GM21515 (cell line): ENCODE data around the gene SESTD1.
"Not testable (repeated sequence)": the region's sequence is repeated elsewhere in the genome, so short reads cannot be mapped to it uniquely, and the experiment has no call there.

Source experiments
- ATAC-seq: cut with Tn5 transposase; IDR thresholded peaks from one replicate; pipeline ENCODE4 v1.9.1; 2021; ENCODE audit not compliant: unreplicated experiment

Gene SESTD1

DNA sequence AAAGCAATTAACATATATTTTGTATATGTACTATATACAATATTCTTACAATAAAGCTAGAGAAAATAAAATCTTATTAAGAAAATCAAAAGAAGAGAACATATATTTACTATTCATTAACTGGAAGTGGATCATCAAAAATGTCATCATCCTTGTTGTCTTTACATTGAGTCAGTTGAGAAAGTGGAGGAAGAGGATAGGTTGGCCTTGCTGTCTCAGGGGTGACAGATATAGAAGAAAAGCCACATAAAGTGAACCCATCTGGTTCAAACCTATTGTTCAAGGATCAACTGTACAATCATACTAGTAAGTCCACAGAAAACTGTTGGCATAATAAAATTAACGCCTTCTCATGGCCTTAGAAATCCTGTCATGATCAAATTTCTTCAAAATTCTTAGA lies 26.6 kb downstream of the SESTD1 start:
- ATAC-seq = no peak

- ATAC-seq = no peak
Measured at GRCh38 chr2:179237209-179237946, 27.3 kb downstream of the SESTD1 start.

DNA sequence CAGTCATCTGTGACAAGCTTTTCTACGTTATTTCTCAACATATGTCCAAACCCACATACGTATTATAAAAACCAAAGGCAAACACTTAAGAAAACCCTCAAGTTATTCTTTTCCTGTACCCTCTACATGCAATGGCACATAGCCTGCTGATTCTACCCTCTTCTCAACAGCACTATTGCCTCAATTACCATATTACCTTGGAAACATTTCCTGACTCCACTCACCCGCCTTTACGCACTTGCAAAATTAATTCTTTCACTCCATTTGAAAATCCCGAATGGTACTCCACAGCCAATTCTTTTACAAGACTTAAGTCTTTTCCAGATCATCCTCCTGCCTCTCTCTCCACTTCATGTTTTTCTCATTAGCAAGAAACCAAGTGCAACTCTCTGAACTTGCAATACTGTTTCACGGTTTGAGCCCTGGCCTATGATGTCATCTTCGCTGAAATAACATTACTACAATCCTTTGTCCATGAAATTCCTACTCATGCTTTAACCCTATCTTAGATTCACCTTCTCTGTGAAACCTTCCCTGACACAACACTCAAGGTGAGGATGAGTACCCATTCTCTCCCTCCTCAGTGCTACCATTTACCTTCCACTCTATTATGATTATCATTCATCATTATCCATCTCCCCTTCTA lies 29.0 kb downstream of the SESTD1 start:
- no peak for ATAC-seq

- no peak for ATAC-seq
Measured at GRCh38 chr2:179234658-179235240, 29.9 kb downstream of the SESTD1 start.

DNA sequence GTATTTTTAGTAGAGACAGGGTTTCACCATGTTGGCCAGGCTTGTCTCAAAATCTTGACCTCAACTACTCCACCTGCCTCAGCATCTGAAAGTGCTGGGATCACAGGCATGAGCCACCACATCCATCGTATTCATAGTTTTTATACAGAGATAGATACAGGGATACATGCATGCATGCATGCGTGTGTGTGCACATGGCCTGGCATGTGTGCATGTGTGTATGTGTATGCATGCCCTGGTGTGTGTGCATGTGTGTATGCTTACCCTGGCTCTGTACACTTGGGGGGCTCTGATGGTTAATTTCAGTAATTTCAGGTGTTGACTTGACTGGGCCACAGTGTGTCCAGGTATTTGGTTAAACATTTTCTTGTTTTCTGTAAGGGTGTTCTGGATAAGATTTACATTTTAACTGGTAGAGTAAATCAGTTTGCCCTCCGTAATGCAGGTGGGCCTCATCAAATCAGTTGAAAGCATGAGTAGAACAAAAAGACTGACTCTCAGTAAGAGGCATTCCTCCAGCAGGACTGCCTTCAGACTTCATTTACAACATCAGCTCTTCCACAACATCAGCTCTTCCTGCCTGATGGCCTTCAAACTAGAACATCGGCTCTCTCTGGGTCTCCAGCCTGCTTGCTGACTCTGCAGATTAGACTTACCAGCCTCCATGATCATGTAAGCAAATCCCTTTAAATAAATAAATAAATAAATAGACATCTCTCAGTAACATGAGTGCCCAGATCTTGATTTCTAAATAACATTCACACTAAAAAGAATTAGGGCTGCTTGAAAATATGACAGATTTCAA lies 30.8 kb downstream of the SESTD1 start:
- no peak for ATAC-seq

DNA sequence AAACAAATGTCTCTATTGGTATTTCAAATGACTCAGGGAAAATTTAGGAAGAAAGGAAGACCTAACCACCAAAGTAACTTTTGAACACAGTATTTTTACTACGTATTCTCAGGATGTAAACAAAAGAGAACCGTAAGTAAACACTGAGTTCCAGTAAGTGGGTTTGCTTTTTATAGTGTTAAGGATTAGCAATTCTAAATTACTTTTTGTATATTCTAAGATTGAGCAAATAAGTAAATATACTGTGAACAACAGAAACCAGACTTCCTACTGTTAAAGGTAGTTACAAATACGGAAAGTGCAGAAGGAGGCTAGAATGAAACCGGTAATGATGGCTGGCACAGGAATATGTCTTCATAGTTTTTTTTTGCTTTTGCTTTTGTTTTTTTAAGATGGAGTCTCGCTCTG lies 31.5 kb downstream of the SESTD1 start:
- ATAC-seq = no peak

GRCh38 chr2:179226961-179227259 lies 37.7 kb downstream of the SESTD1 start:
- no peak for ATAC-seq

- no peak for ATAC-seq
Measured at GRCh38 chr2:179226203-179226960, 38.2 kb downstream of the SESTD1 start.

DNA sequence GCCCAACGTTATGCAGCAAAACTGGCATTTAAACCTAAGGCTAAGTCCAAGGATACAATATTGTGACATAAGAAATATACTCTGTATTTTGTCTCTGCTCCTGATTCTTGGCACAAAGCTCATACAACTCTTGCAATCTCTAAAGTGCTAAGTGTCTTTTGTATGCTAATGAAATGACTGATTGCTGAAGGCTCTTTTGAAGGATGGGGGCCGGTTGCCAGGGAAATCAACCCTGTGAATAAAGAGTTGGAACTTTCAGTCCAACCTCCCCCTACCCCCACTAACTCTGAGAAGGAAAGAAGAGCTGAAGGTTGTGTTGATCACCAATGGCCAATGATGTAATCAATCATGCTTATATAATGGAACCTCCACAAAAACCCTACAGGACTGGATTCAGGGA lies 40.3 kb downstream of the SESTD1 start:
- ATAC-seq = no peak

- no peak for ATAC-seq
Measured at GRCh38 chr2:179222076-179222475, 42.6 kb downstream of the SESTD1 start.

- ATAC-seq = peak; percentile 95
Measured at GRCh38 chr2:179218848-179219594, 45.6 kb downstream of the SESTD1 start.

DNA sequence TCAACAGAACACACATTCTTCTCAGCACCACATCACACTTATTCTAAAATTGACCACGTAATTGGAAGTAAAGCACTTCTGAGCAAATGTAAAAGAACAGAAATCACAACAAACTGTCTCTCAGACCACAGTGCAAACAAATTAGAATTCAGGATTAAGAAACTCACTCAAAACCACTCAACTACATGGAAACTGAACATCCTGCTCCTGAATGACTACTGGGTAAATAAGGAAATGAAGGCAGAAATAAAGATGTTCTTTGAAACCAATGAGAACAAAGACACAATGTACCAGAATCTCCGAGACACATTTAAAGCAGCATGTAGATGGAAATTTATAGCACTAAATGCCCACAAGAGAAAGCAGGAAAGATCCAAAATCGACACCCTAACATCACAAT lies 50.0 kb downstream of the SESTD1 start:
- ATAC-seq = not testable (repeated sequence)

GRCh38 chr2:179211355-179211754 lies 53.3 kb downstream of the SESTD1 start:
- ATAC-seq = no peak

GRCh38 chr2:179208277-179208676 lies 56.4 kb downstream of the SESTD1 start:
- ATAC-seq = not testable (repeated sequence)

- ATAC-seq = no peak
Measured at GRCh38 chr2:179207047-179207446, 57.6 kb downstream of the SESTD1 start.

GRCh38 chr2:179201869-179202268 lies 62.8 kb downstream of the SESTD1 start:
- ATAC-seq = no peak

DNA sequence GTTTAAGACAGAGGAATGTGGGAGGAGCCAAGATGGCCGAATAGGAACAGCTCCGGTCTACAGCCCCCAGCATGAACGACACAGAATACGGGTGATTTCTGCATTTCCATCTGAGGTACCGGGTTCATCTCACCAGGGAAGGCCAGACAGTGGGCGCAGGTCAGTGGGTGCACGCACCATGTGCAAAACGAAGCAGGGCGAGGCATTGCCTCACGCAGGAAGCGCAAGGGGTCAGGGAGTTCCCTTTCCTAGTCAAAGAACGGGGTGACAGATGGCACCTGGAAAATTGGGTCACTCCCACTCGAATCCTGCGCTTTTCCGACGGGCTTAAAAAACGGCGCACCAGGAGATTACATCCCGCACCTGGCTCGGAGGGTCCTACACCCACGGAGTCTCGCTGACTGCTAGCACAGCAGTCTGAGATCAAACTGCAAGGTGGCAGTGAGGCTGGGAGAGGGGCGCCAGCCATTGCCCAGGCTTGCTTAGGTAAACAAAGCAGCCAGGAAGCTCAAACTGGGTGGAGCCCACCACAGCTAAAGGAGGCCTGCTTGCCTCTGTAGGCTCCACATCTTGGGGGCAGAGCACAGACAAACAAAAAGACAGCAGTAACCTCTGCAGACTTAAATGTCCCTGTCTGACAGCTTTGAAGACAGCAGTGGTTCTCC lies 68.6 kb downstream of the SESTD1 start:
- ATAC-seq = not testable (repeated sequence)

- ATAC-seq = no peak
Measured at GRCh38 chr2:179195141-179195540, 69.5 kb downstream of the SESTD1 start.

DNA sequence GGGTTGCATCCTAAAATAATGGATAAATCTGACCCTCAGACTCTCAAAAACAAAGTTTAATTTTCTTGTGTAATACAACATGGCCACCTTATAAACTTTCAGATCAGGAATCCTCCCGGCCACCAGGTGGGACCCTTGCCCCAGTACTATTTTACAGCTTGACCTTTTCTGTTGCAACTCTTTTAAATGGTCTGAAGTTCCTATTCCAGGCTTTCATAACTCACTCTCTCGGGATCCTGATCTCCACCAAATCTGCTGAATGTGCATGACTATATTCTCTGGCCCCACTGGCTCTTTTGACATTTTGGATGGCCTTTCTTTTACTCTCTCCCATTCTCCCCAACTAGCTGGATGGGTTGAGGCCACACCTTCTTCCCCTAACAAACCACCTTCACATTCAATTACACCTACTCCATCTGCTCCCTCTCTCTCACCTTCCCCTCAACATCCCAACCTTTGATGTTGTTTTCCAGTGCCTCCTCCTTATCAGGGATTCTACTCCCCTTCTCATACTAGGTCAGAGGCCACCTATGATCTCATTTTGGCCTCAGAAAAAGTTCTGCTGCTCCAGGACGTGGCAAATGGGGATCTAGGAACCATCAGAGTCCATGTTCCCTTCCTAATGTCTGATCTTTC lies 70.8 kb downstream of the SESTD1 start:
- no peak for ATAC-seq
